HepG2 (cell line): ENCODE results near the gene ATOSB. TPM values are rescaled to one million over a fixed set of nuclear protein-coding genes. Genes with fewer than 3 reads are reported as not detected.
A peak's percentile ranks its signal among the peaks of the same experiment; 100 is the strongest.

Source experiments
- ARID2 ChIP-seq: sonication (generic); formaldehyde crosslinking; IDR thresholded peaks from 2 replicates; pipeline ENCODE4 v1.8.1; 2022; ENCODE audit warnings: mild to moderate bottlenecking, missing genetic modification reagents, borderline replicate concordance
- ARNTL ChIP-seq: sonication (generic); formaldehyde crosslinking; IDR thresholded peaks from 2 replicates; pipeline ENCODE4 v1.4.0; 2020; ENCODE audit warnings: mild to moderate bottlenecking, missing genetic modification reagents
- IRX3 ChIP-seq: sonication (generic); formaldehyde crosslinking; IDR thresholded peaks from 2 replicates; pipeline ENCODE4 v1.8.1; 2023; ENCODE audit warnings: mild to moderate bottlenecking, low read depth, missing genetic modification reagents, borderline replicate concordance
- ISL2 ChIP-seq: sonication (generic); formaldehyde crosslinking; IDR thresholded peaks from 2 replicates; pipeline ENCODE4 v1.5.0; 2020; ENCODE audit warnings: missing genetic modification reagents
- MEF2D ChIP-seq: sonication (generic); formaldehyde crosslinking; IDR thresholded peaks from 2 replicates; pipeline ENCODE4 v1.5.1; 2020; ENCODE audit warnings: mild to moderate bottlenecking, missing genetic modification reagents
- MEIS1 ChIP-seq: sonication (generic); formaldehyde crosslinking; IDR thresholded peaks from 2 replicates; pipeline ENCODE4 v1.9.0; 2021; ENCODE audit warnings: mild to moderate bottlenecking, missing genetic modification reagents, moderate library complexity, borderline replicate concordance
- RBM39 ChIP-seq: fragments of 200-400 bp; formaldehyde crosslinking; IDR thresholded peaks from one replicate; pipeline ENCODE4 v1.6.1; 2018; ENCODE audit warnings: antibody characterized with exemption, mild to moderate bottlenecking, low read depth, low read length; ENCODE audit not compliant: poor library complexity, severe bottlenecking
- SP5 ChIP-seq: IDR thresholded peaks from 2 replicates; pipeline ENCODE4 v1.6.1; 2016; ENCODE audit warnings: low read depth, borderline replicate concordance
- SRSF4 ChIP-seq: fragments of 200-400 bp; formaldehyde crosslinking; IDR thresholded peaks from one replicate; pipeline ENCODE4 v1.6.1; 2018; ENCODE audit warnings: mild to moderate bottlenecking, low read depth, low read length, moderate library complexity; ENCODE audit not compliant: poor library complexity, severe bottlenecking
- TEAD3 ChIP-seq: optimal IDR thresholded peaks from 2 replicates; pipeline ENCODE3; 2016; ENCODE audit warnings: borderline replicate concordance
- ZNF274 ChIP-seq: sonication (generic); formaldehyde crosslinking; IDR thresholded peaks from 2 replicates; pipeline ENCODE4 v1.5.1; 2020; ENCODE audit warnings: mild to moderate bottlenecking, missing genetic modification reagents
- ZNF703 ChIP-seq: sonication (generic); formaldehyde crosslinking; IDR thresholded peaks from 2 replicates; pipeline ENCODE4 v1.5.1; 2020; ENCODE audit warnings: missing genetic modification reagents, mild to moderate bottlenecking, moderate library complexity, borderline replicate concordance
- polyA plus RNA-seq, 8 experiments: library from polyadenylated mRNA; depleted of rRNA in 3 of 8; stranded (reverse) in 7 of 8; unstranded in 1 of 8; fragments of >200 nt; fragmentation: Illumina TruSeq in 4 of 8; extraction: Trizol in 4 of 8; gene quantifications; 2 replicates each; pipeline versions ENCODE4 v1.2.1 to v1.2.3, GENCODE V29; 2011 to 2016; ENCODE audit warnings: low read depth in 4 of 8, missing spikeins in 1 of 8, mixed read lengths in 1 of 8; ENCODE audit not compliant: insufficient read depth in 1 of 8
- total RNA-seq, 5 experiments: library from RNA; depleted of rRNA; stranded (reverse); fragments of >200 nt; fragmentation: Illumina TruSeq; extraction: Trizol; gene quantifications; 2 replicates each; pipeline ENCODE4 v1.2.3, GENCODE V29; 2016; ENCODE audit warnings: low read depth in 1 of 5
- TF ChIP-seq, protein P1 (sequence below): sonication (generic); formaldehyde crosslinking; IDR thresholded peaks from 2 replicates; pipeline ENCODE4 v1.4.0; 2020; ENCODE audit warnings: missing genetic modification reagents, borderline replicate concordance
- TF ChIP-seq, protein P2 (sequence below), 2 experiments: fragments of 450-650 bp in 1 of 2; sonication (generic) in 1 of 2; formaldehyde crosslinking; IDR thresholded peaks; 2 replicates each; pipeline versions ENCODE4 v1.5.0 to v1.8.0; 2020 to 2022; ENCODE audit warnings: mild to moderate bottlenecking in 1 of 2, missing genetic modification reagents in 1 of 2
- TF ChIP-seq, protein P3 (sequence below), 2 experiments: sonication (generic) in 1 of 2; formaldehyde crosslinking in 1 of 2; IDR thresholded peaks; 2 replicates each; pipeline versions ENCODE4 v1.6.1 to v1.9.0; 2014 to 2022; ENCODE audit warnings: antibody characterized with exemption in 1 of 2, borderline replicate concordance in 1 of 2, inconsistent platforms in 1 of 2, low read depth in 1 of 2, missing genetic modification reagents in 1 of 2
- TF ChIP-seq, protein P4 (sequence below): fragments of 450-650 bp; IDR thresholded peaks from 2 replicates; pipeline ENCODE4 v1.6.1; 2016

Gene ATOSB
- total and polyA plus RNA-seq, 2 of the 13 experiments (the other 11 are each of a cell fraction or from before 2014, with no cell fraction given): 1.9 to 6.4 TPM

DNA sequence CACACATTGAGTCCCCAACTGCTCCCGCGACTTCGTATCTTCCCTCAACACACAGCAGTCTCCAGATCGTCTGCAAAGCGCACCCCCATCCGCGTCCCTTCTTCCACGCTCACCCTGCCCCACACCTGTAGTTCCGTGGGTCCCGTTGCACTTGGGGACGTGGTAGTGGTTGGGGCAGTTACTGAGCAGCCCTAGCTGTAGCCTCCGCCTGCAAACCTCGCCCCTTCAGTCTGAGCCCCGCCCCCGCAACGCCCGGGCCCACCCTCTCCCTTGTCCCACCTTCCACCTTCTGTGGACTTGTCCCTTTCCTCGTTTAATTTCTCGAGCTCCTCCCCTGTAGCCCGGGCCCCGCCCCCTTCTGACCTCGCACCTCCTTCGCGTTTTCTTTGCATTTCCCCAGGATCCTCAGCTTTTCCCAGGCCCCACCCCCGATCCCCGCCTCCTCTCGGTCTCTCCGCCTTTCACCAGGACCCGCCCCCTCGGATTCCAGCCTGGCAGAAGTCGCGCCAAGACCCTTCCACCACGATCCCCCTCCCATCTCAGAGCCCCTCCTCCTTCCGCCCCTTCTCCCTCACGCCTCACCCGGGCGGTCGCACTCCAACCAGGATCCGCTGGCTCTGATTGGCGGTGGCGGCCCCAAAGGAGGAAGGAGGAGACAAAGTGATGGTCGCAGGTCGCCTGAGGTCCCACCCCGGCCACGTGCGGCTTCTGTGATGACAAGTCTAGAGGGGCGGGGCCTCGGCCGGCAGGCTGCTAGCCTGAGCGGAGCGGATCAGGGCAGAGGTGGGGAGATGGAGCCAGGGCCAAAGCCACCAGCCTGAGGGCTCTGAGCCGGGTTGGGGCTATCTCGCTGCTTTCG, at the start of gene ATOSB (continued):
- no peak for TF ChIP-seq MEIS1
- TF ChIP-seq, protein P1, sequence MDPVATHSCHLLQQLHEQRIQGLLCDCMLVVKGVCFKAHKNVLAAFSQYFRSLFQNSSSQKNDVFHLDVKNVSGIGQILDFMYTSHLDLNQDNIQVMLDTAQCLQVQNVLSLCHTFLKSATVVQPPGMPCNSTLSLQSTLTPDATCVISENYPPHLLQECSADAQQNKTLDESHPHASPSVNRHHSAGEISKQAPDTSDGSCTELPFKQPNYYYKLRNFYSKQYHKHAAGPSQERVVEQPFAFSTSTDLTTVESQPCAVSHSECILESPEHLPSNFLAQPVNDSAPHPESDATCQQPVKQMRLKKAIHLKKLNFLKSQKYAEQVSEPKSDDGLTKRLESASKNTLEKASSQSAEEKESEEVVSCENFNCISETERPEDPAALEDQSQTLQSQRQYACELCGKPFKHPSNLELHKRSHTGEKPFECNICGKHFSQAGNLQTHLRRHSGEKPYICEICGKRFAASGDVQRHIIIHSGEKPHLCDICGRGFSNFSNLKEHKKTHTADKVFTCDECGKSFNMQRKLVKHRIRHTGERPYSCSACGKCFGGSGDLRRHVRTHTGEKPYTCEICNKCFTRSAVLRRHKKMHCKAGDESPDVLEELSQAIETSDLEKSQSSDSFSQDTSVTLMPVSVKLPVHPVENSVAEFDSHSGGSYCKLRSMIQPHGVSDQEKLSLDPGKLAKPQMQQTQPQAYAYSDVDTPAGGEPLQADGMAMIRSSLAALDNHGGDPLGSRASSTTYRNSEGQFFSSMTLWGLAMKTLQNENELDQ: no peak
- no peak for TF ChIP-seq ZNF703 (CRISPR knock-in tag)
- peak; percentile 95 for TF ChIP-seq ARNTL
- TF ChIP-seq, protein P2, sequence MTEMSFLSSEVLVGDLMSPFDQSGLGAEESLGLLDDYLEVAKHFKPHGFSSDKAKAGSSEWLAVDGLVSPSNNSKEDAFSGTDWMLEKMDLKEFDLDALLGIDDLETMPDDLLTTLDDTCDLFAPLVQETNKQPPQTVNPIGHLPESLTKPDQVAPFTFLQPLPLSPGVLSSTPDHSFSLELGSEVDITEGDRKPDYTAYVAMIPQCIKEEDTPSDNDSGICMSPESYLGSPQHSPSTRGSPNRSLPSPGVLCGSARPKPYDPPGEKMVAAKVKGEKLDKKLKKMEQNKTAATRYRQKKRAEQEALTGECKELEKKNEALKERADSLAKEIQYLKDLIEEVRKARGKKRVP (CRISPR knock-in tag; IDR thresholded peaks at IDR 0.05): no peak
- peak; percentile 26 for TF ChIP-seq TEAD3 (CRISPR knock-in tag)
- TF ChIP-seq RBM39: peak; percentile 72
- no peak for TF ChIP-seq ISL2
- TF ChIP-seq ZNF274 (CRISPR knock-in tag): no peak
- TF ChIP-seq IRX3: no peak
- TF ChIP-seq SRSF4: no peak
- no peak for TF ChIP-seq ARID2 (CRISPR knock-in tag)
- TF ChIP-seq MEF2D: peak; percentile 36; the same call in 1 of the 2 replicates
- TF ChIP-seq, protein P3, sequence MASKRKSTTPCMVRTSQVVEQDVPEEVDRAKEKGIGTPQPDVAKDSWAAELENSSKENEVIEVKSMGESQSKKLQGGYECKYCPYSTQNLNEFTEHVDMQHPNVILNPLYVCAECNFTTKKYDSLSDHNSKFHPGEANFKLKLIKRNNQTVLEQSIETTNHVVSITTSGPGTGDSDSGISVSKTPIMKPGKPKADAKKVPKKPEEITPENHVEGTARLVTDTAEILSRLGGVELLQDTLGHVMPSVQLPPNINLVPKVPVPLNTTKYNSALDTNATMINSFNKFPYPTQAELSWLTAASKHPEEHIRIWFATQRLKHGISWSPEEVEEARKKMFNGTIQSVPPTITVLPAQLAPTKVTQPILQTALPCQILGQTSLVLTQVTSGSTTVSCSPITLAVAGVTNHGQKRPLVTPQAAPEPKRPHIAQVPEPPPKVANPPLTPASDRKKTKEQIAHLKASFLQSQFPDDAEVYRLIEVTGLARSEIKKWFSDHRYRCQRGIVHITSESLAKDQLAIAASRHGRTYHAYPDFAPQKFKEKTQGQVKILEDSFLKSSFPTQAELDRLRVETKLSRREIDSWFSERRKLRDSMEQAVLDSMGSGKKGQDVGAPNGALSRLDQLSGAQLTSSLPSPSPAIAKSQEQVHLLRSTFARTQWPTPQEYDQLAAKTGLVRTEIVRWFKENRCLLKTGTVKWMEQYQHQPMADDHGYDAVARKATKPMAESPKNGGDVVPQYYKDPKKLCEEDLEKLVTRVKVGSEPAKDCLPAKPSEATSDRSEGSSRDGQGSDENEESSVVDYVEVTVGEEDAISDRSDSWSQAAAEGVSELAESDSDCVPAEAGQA (IDR thresholded peaks at IDR 0.05; ENCODE audit: low read depth): no peak
- TF ChIP-seq, protein P3 (CRISPR knock-in tag; IDR thresholded peaks at IDR 0.05; ENCODE audit: borderline replicate concordance): no peak
- TF ChIP-seq, protein P4, sequence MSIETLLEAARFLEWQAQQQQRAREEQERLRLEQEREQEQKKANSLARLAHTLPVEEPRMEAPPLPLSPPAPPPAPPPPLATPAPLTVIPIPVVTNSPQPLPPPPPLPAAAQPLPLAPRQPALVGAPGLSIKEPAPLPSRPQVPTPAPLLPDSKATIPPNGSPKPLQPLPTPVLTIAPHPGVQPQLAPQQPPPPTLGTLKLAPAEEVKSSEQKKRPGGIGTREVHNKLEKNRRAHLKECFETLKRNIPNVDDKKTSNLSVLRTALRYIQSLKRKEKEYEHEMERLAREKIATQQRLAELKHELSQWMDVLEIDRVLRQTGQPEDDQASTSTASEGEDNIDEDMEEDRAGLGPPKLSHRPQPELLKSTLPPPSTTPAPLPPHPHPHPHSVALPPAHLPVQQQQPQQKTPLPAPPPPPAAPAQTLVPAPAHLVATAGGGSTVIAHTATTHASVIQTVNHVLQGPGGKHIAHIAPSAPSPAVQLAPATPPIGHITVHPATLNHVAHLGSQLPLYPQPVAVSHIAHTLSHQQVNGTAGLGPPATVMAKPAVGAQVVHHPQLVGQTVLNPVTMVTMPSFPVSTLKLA: peak; percentile 93
- peak; percentile 79 for TF ChIP-seq SP5
